ENCODE results near the gene KIF20B.
"Not testable (repeated sequence)": the region's sequence is repeated elsewhere in the genome, so short reads cannot be mapped to it uniquely, and the experiment has no call there.

Gene KIF20B

GRCh38 chr10:89773081-89773480 is 71.7 kb downstream of the KIF20B start:
- peak in 1 of 58 donors; percentile 3 for DNase-seq

- no peak for DNase-seq
These were observed 75.3 kb downstream of the KIF20B start for GRCh38 chr10:89776665-89777064.

- no peak for DNase-seq
These were observed 81.1 kb downstream of the KIF20B start for GRCh38 chr10:89782470-89782869.

GRCh38 chr10:89783406-89783805 is 82.0 kb downstream of the KIF20B start:
- DNase-seq, result no peak

- DNase-seq, result no peak
These were observed 83.7 kb downstream of the KIF20B start for GRCh38 chr10:89785095-89785494.

- DNase-seq, result no peak
These were observed 87.9 kb downstream of the KIF20B start for GRCh38 chr10:89789188-89789877.

GRCh38 chr10:89792187-89792586 is 90.8 kb downstream of the KIF20B start:
- DNase-seq, result no peak

GRCh38 chr10:89793649-89794254 is 92.4 kb downstream of the KIF20B start:
- DNase-seq, result peak in 16 of 58 donors; percentile 1 to 62 (median 6)

GRCh38 chr10:89795840-89796239 is 94.5 kb downstream of the KIF20B start:
- DNase-seq, result no peak

- no peak for DNase-seq
These were observed 96.7 kb downstream of the KIF20B start for GRCh38 chr10:89798092-89798491.

- no peak for DNase-seq
These were observed 98.2 kb downstream of the KIF20B start for GRCh38 chr10:89799573-89799972.

GRCh38 chr10:89805599-89806013 is 104.2 kb downstream of the KIF20B start:
- no peak for DNase-seq

GRCh38 chr10:89808842-89809241 is 107.5 kb downstream of the KIF20B start:
- no peak for DNase-seq

- DNase-seq, result no peak
These were observed 108.4 kb downstream of the KIF20B start for GRCh38 chr10:89809766-89810165.

GRCh38 chr10:89810908-89811525 is 109.6 kb downstream of the KIF20B start:
- no peak for DNase-seq

GRCh38 chr10:89813546-89813945 is 112.2 kb downstream of the KIF20B start:
- DNase-seq, result no peak

GRCh38 chr10:89814278-89814677 is 112.9 kb downstream of the KIF20B start:
- no peak for DNase-seq

- no peak for DNase-seq
These were observed 113.9 kb downstream of the KIF20B start for GRCh38 chr10:89815049-89815853.

GRCh38 chr10:89819008-89819407 is 117.6 kb downstream of the KIF20B start:
- DNase-seq, result not testable (repeated sequence)
